H1 (cell line): ENCODE measurements around the gene ORAI3. TPM values are rescaled to one million over a fixed set of nuclear protein-coding genes. Genes with fewer than 3 reads are reported as not detected.

Source experiments
- BRCA1 ChIP-seq: IDR thresholded peaks from 2 replicates; pipeline ENCODE4 v1.6.1; 2012; ENCODE audit warnings: low read depth, low read length, improper control_type of control experiment
- EGR1 ChIP-seq: IDR thresholded peaks from 2 replicates; pipeline ENCODE4 v1.6.1; 2011; ENCODE audit warnings: low read depth, low read length, borderline replicate concordance
- EZH2 ChIP-seq: fragments of 200-600 bp; sonication (generic); IDR thresholded peaks from 2 replicates; pipeline ENCODE4 v1.7.1; 2012; ENCODE audit warnings: low read depth, mild to moderate bottlenecking, moderate library complexity, low read length, inconsistent platforms; ENCODE audit not compliant: severe bottlenecking
- GABPA ChIP-seq: IDR thresholded peaks from 2 replicates; pipeline ENCODE4 v1.6.1; 2011; ENCODE audit warnings: mild to moderate bottlenecking, low read length, moderate library complexity, borderline replicate concordance; ENCODE audit not compliant: insufficient read depth
- NANOG ChIP-seq: IDR thresholded peaks from 2 replicates; pipeline ENCODE4 v1.6.1; 2011; ENCODE audit warnings: low read length, low read depth, mild to moderate bottlenecking, inconsistent platforms; ENCODE audit not compliant: insufficient read depth, poor library complexity, severe bottlenecking
- PHF8 ChIP-seq: fragments of 200-600 bp; sonication (generic); conservative IDR thresholded peaks from 2 replicates; pipeline ENCODE4 v1.7.1; 2012; ENCODE audit warnings: low read depth, mild to moderate bottlenecking, inconsistent platforms, low read length, moderate library complexity
- POLR2AphosphoS5 ChIP-seq: IDR thresholded peaks from 2 replicates; pipeline ENCODE4 v1.6.1; 2011; ENCODE audit warnings: low read depth, low read length
- RAD21 ChIP-seq, 2 experiments: IDR thresholded peaks in 1 of 2; conservative IDR thresholded peaks in 1 of 2; 2 replicates each; pipeline ENCODE4 v1.6.1; 2011; ENCODE audit warnings: low read depth in 2 of 2, low read length in 2 of 2, improper control_type of control experiment in 1 of 2, inconsistent platforms in 1 of 2, mild to moderate bottlenecking in 1 of 2, moderate library complexity in 1 of 2
- SAP30 ChIP-seq: fragments of 300-600 bp; sonication (generic); IDR thresholded peaks from 2 replicates; pipeline ENCODE4 v1.7.1; 2012; ENCODE audit warnings: low read length, moderate library complexity, mild to moderate bottlenecking, inconsistent platforms; ENCODE audit not compliant: insufficient read depth, insufficient replicate concordance
- SIRT6 ChIP-seq: IDR thresholded peaks from one replicate; pipeline ENCODE4 v1.7.1; 2012; ENCODE audit warnings: low read length, inconsistent platforms
- SIX5 ChIP-seq: IDR thresholded peaks from 2 replicates; pipeline ENCODE4 v1.6.1; 2011; ENCODE audit warnings: mild to moderate bottlenecking, low read depth, low read length
- TAF1 ChIP-seq: IDR thresholded peaks from 2 replicates; pipeline ENCODE4 v1.6.1; 2011; ENCODE audit warnings: mild to moderate bottlenecking, low read depth, low read length
- TBP ChIP-seq: IDR thresholded peaks from 2 replicates; pipeline ENCODE4 v1.6.1; 2011; ENCODE audit warnings: low read depth, low read length, improper control_type of control experiment
- polyA plus RNA-seq, 7 experiments: library from polyadenylated mRNA; depleted of rRNA in 3 of 7; stranded (reverse) in 5 of 7; unstranded in 2 of 7; fragments of >200 nt in 5 of 7; fragments of 200-250 nt in 2 of 7; gene quantifications; 1 replicate in 5 of 7; 2 replicates in 1 of 7; 4 replicates in 1 of 7; pipeline versions ENCODE4 v1.2.1 to v1.2.3, GENCODE V29; 2011 to 2013; ENCODE audit warnings: missing spikeins in 2 of 7, mixed read lengths in 2 of 7
- total RNA-seq: library from RNA; stranded (reverse); fragmentation: NEBNext Ultra II Directional; extraction: Animal tissue kit (Norgen Biotek cat#: 25700); gene quantifications from 2 replicates; pipeline ENCODE4 v1.2.1, GENCODE V29; 2021
- TF ChIP-seq, protein P1 (sequence below), 3 experiments: IDR thresholded peaks; 1 replicate in 2 of 3; 2 replicates in 1 of 3; pipeline versions ENCODE4 v1.5.1 to v1.6.1; 2011; ENCODE audit warnings: low read length in 3 of 3, mild to moderate bottlenecking in 3 of 3, inconsistent platforms in 2 of 3, low read depth in 1 of 3, moderate library complexity in 1 of 3; ENCODE audit not compliant: insufficient read depth in 1 of 3; ENCODE audit errors: control extremely low read depth in 1 of 3
- TF ChIP-seq, protein P2 (sequence below): IDR thresholded peaks from 2 replicates; pipeline ENCODE4 v1.6.1; 2012; ENCODE audit warnings: low read length, inconsistent platforms

ORAI3 gene
- total and polyA plus RNA-seq, 2 of the 8 experiments (the other 6 are each of a cell fraction or from before 2014, with no cell fraction given): 8.7 to 24.5 TPM

DNA sequence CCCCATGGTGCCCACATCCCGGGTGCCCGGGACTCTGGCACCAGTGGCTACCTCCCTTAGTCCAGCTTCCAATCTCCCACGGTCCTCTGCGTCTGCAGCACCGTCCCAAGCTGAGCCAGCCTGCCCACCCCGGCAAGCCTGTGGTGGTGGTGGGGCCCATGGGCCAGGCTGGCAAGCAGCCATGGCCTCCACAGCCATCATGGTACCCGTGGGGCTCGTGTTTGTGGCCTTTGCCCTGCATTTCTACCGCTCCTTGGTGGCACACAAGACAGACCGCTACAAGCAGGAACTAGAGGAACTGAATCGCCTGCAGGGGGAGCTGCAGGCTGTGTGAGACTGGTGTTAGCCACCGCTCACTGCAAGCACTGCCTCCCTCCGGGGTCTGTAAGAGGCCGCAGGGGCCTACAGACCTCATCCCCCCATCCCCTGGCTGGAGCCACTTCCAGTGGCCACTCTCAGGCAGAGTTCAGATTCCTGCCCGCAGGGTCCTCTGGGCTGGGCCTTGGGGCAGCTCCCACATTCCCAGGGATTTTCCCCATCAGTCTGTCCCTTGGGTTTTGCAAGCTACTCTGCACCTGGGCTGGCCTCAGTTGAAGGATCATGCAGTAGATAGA, 4.8 kb downstream of the ORAI3 start (continued):
- no peak for TF ChIP-seq EZH2
- peak; percentile 65 to 77 for TF ChIP-seq RAD21 (IDR thresholded peaks at IDR 0.05 in 1 of 2, conservative IDR thresholded peaks at IDR 0.05 in 1 of 2; ENCODE audit: low read depth in 2 of 2, low read length in 2 of 2)
- no peak for TF ChIP-seq PHF8
- no peak for TF ChIP-seq SIX5
- TF ChIP-seq, protein P1, sequence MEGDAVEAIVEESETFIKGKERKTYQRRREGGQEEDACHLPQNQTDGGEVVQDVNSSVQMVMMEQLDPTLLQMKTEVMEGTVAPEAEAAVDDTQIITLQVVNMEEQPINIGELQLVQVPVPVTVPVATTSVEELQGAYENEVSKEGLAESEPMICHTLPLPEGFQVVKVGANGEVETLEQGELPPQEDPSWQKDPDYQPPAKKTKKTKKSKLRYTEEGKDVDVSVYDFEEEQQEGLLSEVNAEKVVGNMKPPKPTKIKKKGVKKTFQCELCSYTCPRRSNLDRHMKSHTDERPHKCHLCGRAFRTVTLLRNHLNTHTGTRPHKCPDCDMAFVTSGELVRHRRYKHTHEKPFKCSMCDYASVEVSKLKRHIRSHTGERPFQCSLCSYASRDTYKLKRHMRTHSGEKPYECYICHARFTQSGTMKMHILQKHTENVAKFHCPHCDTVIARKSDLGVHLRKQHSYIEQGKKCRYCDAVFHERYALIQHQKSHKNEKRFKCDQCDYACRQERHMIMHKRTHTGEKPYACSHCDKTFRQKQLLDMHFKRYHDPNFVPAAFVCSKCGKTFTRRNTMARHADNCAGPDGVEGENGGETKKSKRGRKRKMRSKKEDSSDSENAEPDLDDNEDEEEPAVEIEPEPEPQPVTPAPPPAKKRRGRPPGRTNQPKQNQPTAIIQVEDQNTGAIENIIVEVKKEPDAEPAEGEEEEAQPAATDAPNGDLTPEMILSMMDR (IDR thresholded peaks at IDR 0.05; ENCODE audit: control extremely low read depth in 1 of 3, insufficient read depth in 1 of 3, low read depth in 1 of 3, low read length in 3 of 3): peak; percentile 87 to 97 (median 96)
- peak; percentile 81; the same call in 1 of the 2 replicates for TF ChIP-seq POLR2AphosphoS5
- TF ChIP-seq GABPA: peak; percentile 68; the same call in 1 of the 2 replicates
- no peak for TF ChIP-seq SIRT6
- TF ChIP-seq, protein P2, sequence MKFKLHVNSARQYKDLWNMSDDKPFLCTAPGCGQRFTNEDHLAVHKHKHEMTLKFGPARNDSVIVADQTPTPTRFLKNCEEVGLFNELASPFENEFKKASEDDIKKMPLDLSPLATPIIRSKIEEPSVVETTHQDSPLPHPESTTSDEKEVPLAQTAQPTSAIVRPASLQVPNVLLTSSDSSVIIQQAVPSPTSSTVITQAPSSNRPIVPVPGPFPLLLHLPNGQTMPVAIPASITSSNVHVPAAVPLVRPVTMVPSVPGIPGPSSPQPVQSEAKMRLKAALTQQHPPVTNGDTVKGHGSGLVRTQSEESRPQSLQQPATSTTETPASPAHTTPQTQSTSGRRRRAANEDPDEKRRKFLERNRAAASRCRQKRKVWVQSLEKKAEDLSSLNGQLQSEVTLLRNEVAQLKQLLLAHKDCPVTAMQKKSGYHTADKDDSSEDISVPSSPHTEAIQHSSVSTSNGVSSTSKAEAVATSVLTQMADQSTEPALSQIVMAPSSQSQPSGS: no peak
- TF ChIP-seq NANOG: no peak
- 0 out of 2 replicates have a peak, but pooled peaks have one; percentile 44 for TF ChIP-seq TAF1
- TF ChIP-seq EGR1: no peak
- TF ChIP-seq SAP30: no peak
- TF ChIP-seq TBP: peak; percentile 15; the same call in 1 of the 2 replicates
- TF ChIP-seq BRCA1: no peak
